Stimulated activated CD4-positive, alpha-beta T cell treated with anti-CD3 and anti-CD28 coated beads, Interleukin-15, amount 100 ng/mL, for 1 hour (primary cell): Measurements from ENCODE around the gene SH3GL1.
A peak's percentile ranks its signal among the peaks of the same experiment; 100 is the strongest.

Experiments
- DNase-seq, 2 donors: peaks; one replicate each; pipeline ENCODE4 v3.0.0-alpha.2; 2020; ENCODE audit warnings: low read depth in 1 of 2, low spot score in 1 of 2

The SH3GL1 gene

GRCh38 chr19:4343370-4344307 is 56.7 kb downstream of the SH3GL1 start, which contains the start of gene MPND:
MPND (plus strand) TSS chr19:4343562; CDS start chr19:4343594, 32 bp downstream.
- DNase-seq: peak; percentile 85 to 95

GRCh38 chr19:4342615-4343369 is 57.6 kb downstream of the SH3GL1 start:
- peak; percentile 73 to 85 for DNase-seq

GRCh38 chr19:4342314-4342614 is 58.1 kb downstream of the SH3GL1 start:
- DNase-seq: no peak

- peak in 1 of 2 donors; percentile 30 for DNase-seq
Measured at GRCh38 chr19:4338441-4339355, 61.6 kb downstream of the SH3GL1 start, which contains the start of gene STAP2. STAP2 (minus strand) TSS chr19:4338827; CDS start chr19:4338753, 74 bp downstream.

GRCh38 chr19:4337906-4338440 is 62.4 kb downstream of the SH3GL1 start:
- DNase-seq: no peak

- DNase-seq: no peak
Measured at GRCh38 chr19:4334929-4335570, 65.3 kb downstream of the SH3GL1 start.

GRCh38 chr19:4329858-4330257 is 70.5 kb downstream of the SH3GL1 start:
- no peak for DNase-seq

- peak in 1 of 2 donors; percentile 45 for DNase-seq
Measured at GRCh38 chr19:4328991-4329681, 71.2 kb downstream of the SH3GL1 start.

GRCh38 chr19:4328243-4328990 is 71.9 kb downstream of the SH3GL1 start:
- DNase-seq: peak; percentile 84 to 98

GRCh38 chr19:4327877-4328242 is 72.5 kb downstream of the SH3GL1 start:
- DNase-seq: no peak

GRCh38 chr19:4327252-4327876 is 73.0 kb downstream of the SH3GL1 start:
- DNase-seq: peak; percentile 9 to 67

GRCh38 chr19:4326837-4327251 is 73.5 kb downstream of the SH3GL1 start:
- DNase-seq: no peak

- DNase-seq: no peak
Measured at GRCh38 chr19:4326215-4326836, 74.0 kb downstream of the SH3GL1 start.

- DNase-seq: no peak
Measured at GRCh38 chr19:4324228-4324627, 76.1 kb downstream of the SH3GL1 start.

- no peak for DNase-seq
Measured at GRCh38 chr19:4323692-4324091, 76.7 kb downstream of the SH3GL1 start.

- no peak for DNase-seq
Measured at GRCh38 chr19:4322942-4323665, 77.2 kb downstream of the SH3GL1 start.

GRCh38 chr19:4320419-4320818 is 79.9 kb downstream of the SH3GL1 start:
- DNase-seq: no peak
